ENCODE data around the gene GDPD2. TPM values are rescaled to one million over a fixed set of nuclear protein-coding genes. Genes with fewer than 3 reads are reported as not detected.

Gene GDPD2
- total RNA-seq, 1 experiment from 2014 or later, result 0.04 TPM

- no peak for ATAC-seq
These were observed 992 bp downstream of the GDPD2 start for GRCh38 chrX:70423936-70424675.

GRCh38 chrX:70424801-70425200, 1.7 kb downstream of the GDPD2 start:
- Histone ChIP-seq H3K27me3 (ENCODE audit: low read length) (no peaks in the 10 kb centered on the region), H4K20me1 (ENCODE audit: low read length) (no peaks in the 10 kb centered on the region), H2AFZ (ENCODE audit: low read length) (no peak overlapping the region), H3K9me2 (replicated peaks; ENCODE audit: low read length) (no peaks in the 10 kb centered on the region), H3K27ac (ENCODE audit: low read length) (no peak overlapping the region), H3K4me2 (ENCODE audit: low read length) (no peak overlapping the region), H3K79me2 (ENCODE audit: low read length) (no peaks in the 10 kb centered on the region), H3K9ac (ENCODE audit: low read length) (no peak overlapping the region), H3K4me1 (ENCODE audit: insufficient read depth, low read length) (no peaks in the 10 kb centered on the region), H3K4me3 (ENCODE audit: low read length) (no peak overlapping the region), H3K36me3 (ENCODE audit: low read depth, low read length) (0 out of 2 replicates have a peak, but pooled peaks cover 5% of the 10 kb centered on the region), H3K9me3 (ENCODE audit: low read length) (no peaks in the 10 kb centered on the region), H3F3A (ENCODE audit: low read length, unreplicated experiment) (no peaks in the 10 kb centered on the region)
- DNase-seq, result no peak
- intact Hi-C loops (cut with micrococcal nuclease), result no loop called here
- no peak for ATAC-seq
- no peak for TF ChIP-seq EZH2 (IDR thresholded peaks at IDR 0.05; ENCODE audit: low read length, unreplicated experiment)
- no peak for TF ChIP-seq EZH2phosphoT487 (IDR thresholded peaks at IDR 0.05; ENCODE audit: borderline replicate concordance, low read length)
- no peak for TF ChIP-seq CTCF (conservative IDR thresholded peaks at IDR 0.05; ENCODE audit: low read depth, low read length)
- ChIA-PET CTCF (no interaction called here), POLR2A (ENCODE audit: unreplicated experiment) (no interaction called here)
- BruUV-seq (replicated peaks), result no TSS peak

More at GRCh38 chrX:70423936-70424675, 992 bp downstream of the GDPD2 start:
- H3K36me3 ChIP-seq (ENCODE audit: low read depth, low read length), result 0 out of 2 replicates have a peak, but pooled peaks cover 5% of the 10 kb centered on the region
- TF ChIP-seq EZH2phosphoT487 (IDR thresholded peaks at IDR 0.05; ENCODE audit: borderline replicate concordance, low read length) (no peak), EZH2 (IDR thresholded peaks at IDR 0.05; ENCODE audit: low read length, unreplicated experiment) (no peak), CTCF (conservative IDR thresholded peaks at IDR 0.05; ENCODE audit: low read depth, low read length) (no peak)
- intact Hi-C loops (cut with micrococcal nuclease), result loop anchor here (1.0 kb wide), 1 partner anchor 130 kb away; no protein-coding TSS in a partner anchor
- no peaks in the 10 kb centered on the region for H3K9me2 ChIP-seq (replicated peaks; ENCODE audit: low read length)
- DNase-seq, result no peak
- H4K20me1 ChIP-seq (ENCODE audit: low read length), result no peaks in the 10 kb centered on the region
- H3K4me3 ChIP-seq (ENCODE audit: low read length), result no peak overlapping the region
- CTCF ChIA-PET, result interaction anchor here (1.2 kb wide), 1 partner anchor 10 kb away, joined by 5 read pairs; no protein-coding TSS in a partner anchor
- no peaks in the 10 kb centered on the region for H3F3A ChIP-seq (ENCODE audit: low read length, unreplicated experiment)
- H3K79me2 ChIP-seq (ENCODE audit: low read length), result no peaks in the 10 kb centered on the region
- no peak overlapping the region for H2AFZ ChIP-seq (ENCODE audit: low read length)
- POLR2A ChIA-PET (ENCODE audit: unreplicated experiment), result no interaction called here
- H3K4me2 ChIP-seq (ENCODE audit: low read length), result no peak overlapping the region
- no TSS peak for BruUV-seq (replicated peaks)
- H3K27me3 ChIP-seq (ENCODE audit: low read length), result no peaks in the 10 kb centered on the region
- no peaks in the 10 kb centered on the region for H3K4me1 ChIP-seq (ENCODE audit: insufficient read depth, low read length)
- H3K9ac ChIP-seq (ENCODE audit: low read length), result no peak overlapping the region
- no peak overlapping the region for H3K27ac ChIP-seq (ENCODE audit: low read length)
- no peaks in the 10 kb centered on the region for H3K9me3 ChIP-seq (ENCODE audit: low read length)
